Dermis microvascular lymphatic vessel endothelial cell (primary cell): Measurements from ENCODE around the gene PPIF. TPM values are rescaled to one million over a fixed set of nuclear protein-coding genes. Genes with fewer than 3 reads are reported as not detected.

ENCODE experiments used
- DNase-seq, 2 donors: peaks; one replicate each; pipeline versions ENCODE4 v3.0.0 to v3.0.0-alpha.2; 2010; ENCODE audit warnings: low read depth in 2 of 2
- total RNA-seq: library from RNA; depleted of rRNA; stranded (reverse); fragments of >200 nt; gene quantifications from 2 replicates; pipeline ENCODE4 v1.2.1, GENCODE V29; 2014

The PPIF gene
- total RNA-seq, 1 donor from 2014 or later: 12.7 TPM

DNA sequence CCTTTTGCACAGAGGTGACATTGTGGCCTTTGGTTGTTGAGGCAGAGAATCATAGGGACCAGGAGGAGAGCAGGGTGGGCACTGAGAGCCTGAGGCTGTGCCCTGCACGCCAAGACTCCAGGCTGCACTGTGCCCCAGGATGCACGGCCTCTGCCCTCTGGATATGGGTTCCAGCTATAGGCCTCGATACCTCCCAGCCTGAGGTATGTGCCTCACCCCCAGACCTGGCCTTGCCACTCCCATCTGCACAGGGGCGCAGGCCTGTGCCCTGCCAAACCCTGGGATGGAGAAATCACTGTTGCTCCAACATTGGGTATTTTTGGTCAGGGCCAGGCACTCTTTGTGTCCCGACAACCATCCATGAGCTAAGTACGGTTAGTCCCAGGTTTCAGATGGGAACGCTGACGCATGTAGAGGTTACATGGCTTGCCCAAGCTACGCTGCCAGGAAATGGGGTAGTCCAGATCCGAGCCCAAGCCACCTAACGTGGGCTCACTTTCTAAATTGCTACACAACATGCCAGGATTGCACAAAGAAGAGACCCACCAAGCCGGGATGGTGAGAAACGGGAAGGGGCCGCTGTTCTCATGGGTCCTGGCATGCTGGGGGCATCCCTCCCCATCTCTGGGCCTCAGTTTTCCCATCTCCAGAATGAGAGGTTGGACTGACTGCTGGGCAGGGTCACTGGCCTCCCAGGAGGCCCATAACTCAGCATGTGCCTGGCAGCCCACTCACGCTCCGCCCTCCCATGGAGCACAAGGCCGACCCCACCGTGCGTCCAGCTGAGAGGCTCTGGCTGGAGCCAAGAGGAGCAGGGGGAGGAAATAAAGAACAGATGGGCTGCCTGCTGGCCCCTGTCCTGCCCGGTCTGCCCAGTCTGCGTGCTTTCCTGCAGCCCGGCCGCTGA is 54.0 kb downstream of the PPIF start:
- DNase-seq: peak in 1 of 2 donors; percentile 11

DNA sequence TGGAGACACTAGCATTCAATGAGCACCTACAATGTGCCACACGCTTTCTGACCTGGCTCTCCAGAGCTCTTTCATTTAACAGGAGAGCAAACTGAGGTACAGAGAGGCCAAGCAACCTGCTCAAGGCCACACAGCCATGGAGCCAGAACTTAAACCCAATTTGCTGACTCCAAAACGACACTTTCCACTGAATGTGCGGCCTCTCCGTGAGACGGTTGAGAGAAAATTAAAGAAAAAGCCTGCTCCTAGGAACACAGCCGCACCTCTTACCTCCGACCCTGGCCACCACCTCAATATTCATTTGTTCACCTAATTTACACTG is 55.3 kb downstream of the PPIF start:
- DNase-seq: no peak

DNA sequence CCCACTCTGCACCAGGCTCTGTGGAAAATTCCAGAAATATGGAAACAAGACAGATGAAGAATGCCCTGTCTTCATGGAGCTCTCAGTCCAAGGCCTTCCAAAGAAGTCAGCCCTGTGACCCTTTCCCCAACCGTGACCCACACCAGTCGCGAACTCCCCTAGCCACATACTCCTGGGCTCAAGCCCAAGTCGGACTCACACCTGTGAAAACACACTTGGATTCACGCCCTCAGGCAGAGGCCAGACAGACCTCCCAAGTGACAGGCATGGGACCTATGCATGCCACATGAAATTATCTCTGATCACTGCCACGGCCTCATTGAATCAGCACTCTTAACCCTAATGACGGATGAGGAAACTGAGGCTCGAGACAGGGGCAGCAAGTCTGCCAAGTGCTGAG is 55.7 kb downstream of the PPIF start:
- DNase-seq: no peak

DNA sequence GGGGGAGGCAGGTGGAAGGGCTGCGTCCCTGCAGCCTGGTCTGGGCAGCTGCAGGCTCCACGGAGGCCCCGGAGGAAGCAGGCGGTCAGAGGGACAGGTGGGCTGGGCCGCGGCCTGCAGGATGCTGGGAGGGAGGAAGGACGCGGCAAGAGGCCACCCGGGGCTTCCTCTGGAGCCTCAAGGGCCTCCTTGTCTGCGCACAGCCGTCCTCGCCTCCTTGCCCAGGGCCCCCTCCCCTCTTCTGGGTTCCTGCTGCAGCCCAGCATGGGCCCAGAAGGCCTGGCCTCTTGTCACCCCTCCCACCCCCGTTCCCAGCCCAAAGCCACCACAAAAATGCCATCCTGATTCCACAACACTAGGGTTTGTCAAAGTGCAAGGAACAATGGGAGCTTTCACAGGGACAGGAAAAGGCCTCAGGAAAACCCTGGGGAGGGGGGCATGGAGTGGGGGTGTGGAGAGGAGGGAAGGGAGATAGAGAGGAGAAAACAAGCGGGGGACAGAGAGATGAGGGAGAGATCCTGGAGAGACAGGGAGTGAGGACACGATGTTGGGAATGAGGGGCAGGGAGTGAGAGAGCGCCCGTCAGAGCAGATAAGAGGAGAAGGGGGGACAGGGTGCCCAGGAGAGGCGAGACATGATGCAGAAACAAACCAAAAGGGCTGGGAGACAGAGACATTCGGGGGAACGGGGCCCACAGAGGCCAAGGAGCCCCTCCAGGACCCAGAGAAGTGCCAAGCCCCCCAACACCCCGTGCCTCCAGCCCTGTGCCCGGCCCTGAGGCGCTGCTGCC is 56.4 kb downstream of the PPIF start:
- DNase-seq: peak; percentile 24 to 38

DNA sequence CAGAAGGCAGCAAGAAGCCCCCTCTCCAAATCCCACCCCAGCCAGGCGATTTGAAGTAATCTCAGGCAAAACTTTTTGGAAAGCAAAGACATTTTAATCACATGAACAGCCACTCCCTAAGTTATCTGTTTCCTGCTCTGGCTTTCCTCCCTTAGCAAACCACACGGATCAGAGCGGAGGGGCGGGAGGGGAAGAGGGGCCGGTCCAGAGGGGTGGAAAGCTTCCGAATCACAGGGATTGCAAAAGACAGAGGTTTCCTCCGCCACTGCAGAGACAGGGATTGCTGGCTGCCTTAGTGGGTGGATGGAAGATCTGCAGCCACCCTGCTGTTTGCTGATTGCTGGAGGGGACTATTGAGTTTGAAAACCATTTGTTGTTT is 57.0 kb downstream of the PPIF start:
- DNase-seq: peak in 1 of 2 donors; percentile 24

DNA sequence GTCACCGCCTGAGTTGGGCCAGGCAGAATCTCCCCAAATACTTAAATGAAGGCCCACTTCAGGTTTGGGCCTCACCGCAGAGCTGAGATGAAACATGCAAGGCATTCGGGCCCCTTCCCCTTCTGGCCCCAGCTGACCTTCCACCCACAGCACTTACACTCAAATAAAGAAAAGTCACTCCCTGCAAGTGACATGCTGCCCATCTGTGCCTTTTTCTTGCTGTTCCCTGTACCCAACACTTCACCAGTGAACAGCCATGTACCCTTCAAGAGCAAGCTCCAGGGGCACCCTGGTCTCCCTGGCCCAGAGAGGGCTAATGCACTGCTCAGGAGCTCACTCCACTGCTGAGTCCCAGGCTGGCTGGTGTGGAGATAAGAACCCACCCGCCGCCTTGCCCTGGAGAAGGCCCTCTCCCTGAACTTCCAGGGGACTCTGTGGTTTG is 57.4 kb downstream of the PPIF start:
- DNase-seq: no peak

Other genes starting within 250 kb of the PPIF start
- 2.7 and 4.7 TPM in 2 replicates for gene ZCCHC24, start 98.2 kb downstream of the PPIF start, total RNA-seq
- 0.25 and 0.39 TPM in 2 replicates for gene EIF5AL1, start 165.1 kb downstream of the PPIF start, total RNA-seq
- gene SFTPA2, start 212.9 kb downstream of the PPIF start, total RNA-seq: not detected in 2 replicates